Left renal pelvis (tissue), 4 donors: ENCODE data around the gene GYG2. TPM values are rescaled to one million over a fixed set of nuclear protein-coding genes. Genes with fewer than 3 reads are reported as not detected.
"Not testable (repeated sequence)": the region's sequence is repeated elsewhere in the genome, so short reads cannot be mapped to it uniquely, and the experiment has no call there.

Experiments used
- DNase-seq, 4 donors: peaks; one replicate each; pipeline ENCODE4 v3.0.0-alpha.2; 2013; ENCODE audit warnings: low read depth in 4 of 4, low spot score in 3 of 4
- polyA plus RNA-seq, 4 donors: library from polyadenylated mRNA; unstranded; fragments of 120-200 nt; gene quantifications; one replicate each; pipeline ENCODE4 v1.2.1, GENCODE V29; 2013; ENCODE audit not compliant: insufficient read length in 4 of 4

Gene GYG2
- polyA plus RNA-seq, 4 donors = 11.2 to 17.4 (median 14.5) TPM

DNA sequence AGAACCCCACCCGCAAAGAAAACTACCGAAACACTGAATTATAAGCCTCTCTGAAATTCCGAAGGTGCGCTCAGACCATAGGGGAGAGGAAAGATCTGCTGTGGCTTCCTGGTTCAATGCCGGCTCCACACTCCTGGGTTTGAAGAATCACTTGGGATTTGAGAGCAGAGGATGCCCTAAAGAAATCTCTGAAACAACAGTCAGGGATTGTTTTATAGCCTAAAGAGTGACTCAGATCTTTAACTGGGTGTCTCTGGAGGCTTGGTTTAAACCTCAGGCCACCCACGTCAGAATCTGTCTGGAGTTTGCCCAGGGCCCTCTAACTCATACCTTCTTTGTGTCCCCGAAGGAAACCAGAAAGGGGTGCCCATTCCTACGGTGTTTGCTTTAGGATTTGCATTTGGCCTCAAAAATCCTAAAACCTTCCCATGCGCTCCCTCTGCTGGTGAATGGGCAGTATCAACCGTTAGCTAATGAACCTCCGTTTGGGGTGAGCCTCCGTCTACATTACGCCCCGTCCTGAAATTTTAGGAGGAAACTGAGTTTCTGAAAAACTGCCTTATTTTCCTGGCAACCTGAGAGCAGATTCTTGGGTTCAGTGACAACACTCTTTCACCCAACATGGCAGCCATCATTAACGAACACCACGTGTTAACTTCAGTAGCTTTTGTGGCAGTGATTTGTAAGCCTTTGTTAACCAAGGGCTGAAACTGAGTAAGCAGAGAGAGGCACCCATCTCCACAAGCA is 16.4 kb upstream of the GYG2 start:
- not testable (repeated sequence) for DNase-seq

DNA sequence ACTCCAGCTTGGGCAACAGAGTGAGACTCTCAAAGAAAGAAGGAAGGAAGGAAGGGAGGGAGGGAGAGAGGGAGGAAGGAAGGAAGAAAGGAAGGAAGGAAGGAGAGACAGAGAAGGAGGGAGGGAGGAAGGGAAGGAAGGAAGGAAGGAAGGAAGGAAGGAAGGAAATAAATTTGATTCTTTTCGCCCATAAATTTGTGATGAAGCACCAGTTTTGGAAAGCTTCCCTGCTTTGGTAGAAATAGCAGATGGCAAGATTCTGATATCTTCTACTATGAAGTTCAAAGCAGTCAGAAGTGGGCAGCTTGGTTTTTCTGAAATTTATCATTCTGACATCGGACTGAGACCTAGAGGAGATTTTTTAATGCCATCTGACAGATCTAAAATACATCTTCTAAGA is 11.7 kb upstream of the GYG2 start:
- no peak for DNase-seq

DNA sequence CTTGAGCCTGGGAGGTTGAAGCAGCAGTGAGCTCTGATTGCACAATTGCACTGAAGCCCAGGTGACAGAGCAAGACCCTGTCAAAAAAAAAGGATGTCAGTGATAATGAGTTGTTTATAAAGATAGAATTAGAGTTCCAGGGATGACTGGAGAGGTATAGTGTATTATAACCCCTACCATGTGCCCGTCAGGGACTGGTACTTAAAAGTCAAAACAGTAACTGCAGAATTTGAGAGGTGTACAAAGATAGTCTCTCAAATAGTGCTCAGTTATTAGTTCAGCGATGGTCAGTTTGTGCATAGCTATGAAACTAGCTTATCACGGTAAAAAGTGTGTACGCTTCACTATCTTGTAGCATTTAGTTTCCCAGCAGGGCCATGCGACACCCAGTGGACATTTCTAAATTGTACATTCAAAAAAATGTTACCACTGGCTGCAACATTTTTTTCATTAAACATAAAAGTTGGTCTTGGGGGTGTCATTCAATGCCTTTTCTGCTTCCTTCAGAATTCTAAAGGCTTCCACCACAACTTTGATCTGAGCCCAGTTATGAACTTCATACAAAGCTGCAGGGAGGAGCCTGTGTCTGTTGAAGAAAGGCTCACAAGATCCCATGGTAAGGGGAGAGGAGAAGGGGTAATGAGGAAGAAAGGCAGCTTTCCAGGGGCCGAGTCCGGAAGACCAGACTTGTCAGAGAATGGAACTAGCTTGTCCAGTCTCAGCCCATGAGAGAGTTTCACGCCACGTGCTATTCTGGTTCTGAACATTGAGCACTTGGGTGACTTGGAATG is 9.2 kb upstream of the GYG2 start:
- DNase-seq = no peak

DNA sequence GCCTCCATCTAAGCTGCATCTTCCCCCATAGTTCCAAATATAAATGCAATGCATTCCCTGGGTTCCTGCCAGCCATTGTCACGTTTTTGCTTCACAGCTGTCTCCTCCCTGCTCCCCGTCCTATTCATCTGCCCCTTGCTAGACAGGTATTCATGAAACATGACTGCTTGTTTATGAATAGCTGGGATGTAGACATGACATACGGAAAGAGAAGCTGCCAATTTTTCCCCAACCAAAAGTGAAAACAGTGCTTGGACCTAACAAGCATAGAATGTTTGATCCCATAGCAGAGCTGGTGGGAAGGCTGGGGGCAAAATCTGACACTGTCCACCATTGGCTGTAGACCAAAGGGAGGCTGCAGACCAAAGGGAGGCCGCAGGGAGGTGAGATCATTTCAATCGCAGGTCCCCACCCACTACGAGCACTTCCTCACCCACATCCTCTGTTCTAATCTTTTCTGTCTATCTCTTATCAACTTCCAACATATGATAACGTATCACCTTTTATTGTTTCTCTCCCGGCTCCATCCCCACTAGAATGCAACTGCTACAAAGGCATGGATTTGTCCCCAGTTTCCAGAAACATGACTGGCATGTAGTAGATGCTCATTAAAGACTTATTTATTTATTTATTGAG is 8.5 kb upstream of the GYG2 start:
- no peak for DNase-seq

DNA sequence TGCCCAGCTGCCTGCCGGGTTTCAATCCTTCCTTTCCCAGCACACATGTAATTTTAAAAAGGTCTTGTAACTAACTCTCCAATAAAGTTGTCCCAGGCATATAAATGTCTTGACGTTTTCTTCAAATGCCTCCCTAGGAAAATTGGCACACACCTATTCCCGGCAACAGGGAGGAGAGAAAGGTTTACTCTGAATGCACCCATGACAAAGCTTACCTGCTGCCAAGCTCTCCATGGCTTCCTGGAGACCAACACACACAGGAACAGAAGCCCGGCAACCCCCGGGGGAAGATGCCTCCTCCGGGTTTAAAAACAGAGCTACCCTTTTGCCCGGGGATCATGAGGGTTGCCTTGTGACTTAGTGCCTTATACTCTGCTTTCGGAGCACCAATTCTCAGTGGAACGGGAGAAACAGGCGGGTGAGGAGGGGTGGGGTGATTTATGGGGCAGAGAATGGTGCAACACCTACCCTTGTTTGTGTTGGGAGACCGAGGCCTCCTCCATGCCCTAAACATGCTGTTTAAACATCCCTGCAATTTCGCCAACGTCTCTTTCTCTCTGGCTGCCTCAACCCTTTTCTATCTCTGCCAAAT is 4.8 kb upstream of the GYG2 start:
- no peak for DNase-seq

DNA sequence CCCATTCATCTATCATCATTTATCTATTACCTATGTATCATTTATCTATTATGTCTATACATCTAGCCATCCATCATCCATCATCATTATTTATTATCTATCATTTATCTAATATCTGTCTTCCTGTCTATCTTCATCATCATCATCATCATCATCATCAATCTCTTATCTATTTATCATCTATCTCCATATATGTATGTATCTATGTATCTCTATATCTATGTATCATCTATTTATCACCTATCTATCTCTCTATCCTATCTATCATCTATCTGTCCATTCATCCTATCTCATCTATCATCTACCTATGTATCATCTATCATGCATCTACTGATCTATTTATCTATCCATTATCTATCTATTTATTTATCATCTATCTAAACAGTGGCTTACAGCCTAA is 3.8 kb upstream of the GYG2 start:
- no peak for DNase-seq

DNA sequence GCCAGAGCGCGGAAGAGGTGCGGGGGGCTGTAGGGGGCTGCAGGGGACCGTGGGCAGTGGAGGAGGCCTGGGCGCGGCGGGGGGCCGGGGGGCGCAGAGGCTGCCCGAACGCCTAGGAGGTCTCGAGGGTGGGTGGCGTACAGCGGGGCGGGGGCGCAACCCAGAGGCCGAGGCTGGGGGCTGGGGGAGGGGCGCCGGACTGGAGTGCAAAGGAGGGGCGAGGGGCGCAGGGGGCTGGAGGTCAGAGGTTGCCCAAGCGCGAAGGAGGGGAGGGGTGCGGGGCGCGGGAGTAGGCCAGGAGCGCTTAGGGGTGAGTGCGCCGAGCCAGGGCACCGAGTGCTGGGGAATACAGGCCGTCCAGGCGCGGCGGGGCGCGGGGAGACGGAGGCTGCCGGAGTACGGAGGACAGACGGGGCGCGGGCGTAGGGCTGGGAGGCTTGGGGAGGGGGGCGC is 255 bp downstream of the GYG2 start:
- DNase-seq = no peak

DNA sequence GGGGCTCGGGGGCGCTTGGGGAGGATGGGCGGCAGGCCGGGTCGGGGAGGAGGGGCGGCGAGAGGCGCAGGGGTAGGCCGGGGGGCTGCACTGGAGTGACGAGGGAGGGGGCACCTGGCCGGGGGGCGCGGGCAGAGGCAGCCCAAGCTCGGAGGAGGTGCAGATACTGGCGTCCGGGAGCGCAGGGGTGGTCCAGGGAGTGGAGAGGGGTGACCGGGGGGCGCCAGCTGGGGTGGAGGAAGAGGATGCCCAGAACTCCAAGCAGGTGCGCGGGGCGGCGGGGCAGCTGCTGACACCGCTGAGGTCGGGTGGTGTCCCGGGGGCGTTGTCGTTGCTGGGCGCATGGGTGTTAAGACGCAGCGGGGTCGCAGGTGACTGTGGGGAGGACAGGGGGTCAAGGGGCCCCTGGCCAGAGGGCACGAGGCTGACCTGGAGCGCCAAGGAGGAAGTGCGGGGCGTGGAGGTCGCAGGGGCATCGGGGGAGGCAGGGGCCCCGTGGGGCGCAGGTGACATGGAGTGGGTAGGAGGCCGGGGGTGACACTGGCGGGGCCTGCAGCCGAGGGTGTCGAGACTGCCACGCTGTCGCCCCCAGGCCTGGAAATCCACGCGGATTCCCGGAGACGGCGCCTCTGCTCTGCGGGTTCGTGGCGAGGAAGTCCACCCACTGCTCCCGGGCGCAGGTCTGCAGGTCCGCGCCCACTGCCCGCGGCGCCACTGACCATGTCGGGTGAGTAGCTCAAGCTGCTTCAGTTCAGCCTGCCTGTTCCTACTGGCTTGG is 928 bp downstream of the GYG2 start:
- no peak for DNase-seq

DNA sequence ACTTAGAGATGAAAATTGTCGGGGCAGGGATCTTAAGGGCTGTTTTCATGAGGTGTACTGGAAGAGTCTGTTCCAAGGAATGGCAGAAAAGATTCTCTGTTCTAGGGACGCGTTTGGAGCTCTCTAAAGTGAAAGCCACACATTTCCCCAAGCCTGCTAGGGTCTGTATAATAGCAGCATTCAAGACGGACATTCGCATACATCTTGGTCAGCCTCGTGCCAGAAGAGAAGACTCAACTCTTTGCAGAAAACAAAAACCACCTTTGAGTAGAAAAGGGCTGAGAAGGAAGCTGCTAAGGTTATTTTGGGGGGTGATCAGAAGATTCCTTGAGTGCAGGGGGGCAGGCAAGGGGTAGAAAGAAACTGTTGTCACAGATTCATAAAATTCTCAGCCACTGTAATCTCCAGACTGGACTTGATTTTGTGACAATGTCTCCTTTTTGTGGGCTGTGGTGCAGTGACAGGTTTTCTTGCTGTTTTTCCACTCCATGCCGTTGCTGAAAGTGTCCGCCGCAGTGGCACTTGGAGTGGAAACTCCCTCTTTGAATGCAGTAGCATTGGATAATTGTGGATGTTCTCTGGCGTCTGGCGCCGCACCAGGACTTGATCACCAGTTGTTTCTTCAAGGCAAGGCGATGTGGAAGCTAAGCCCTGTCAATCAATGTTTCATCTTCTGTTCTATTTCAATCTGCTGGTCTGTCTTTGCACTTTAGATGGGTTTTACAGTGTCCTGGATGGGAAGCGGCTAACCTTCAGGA is 2.9 kb downstream of the GYG2 start:
- DNase-seq = no peak

DNA sequence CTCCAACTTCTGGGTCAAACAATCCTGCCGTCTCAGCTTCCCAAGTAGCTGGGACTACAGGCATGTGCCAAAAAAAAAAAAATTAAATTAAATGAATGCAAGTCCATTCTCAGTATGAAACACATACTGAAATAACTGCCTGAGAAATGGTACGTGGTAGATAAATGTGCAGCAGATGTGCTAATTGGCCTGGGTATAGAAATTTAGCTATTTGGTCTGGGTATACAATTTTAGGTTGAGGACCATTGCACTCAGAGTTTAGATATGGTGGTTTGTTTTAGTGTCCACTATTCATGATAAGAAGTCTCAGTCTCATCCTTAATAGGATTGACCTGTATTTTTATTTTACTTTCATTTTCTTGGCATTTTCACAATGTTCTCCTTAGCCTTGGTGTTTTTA is 9.2 kb downstream of the GYG2 start:
- no peak for DNase-seq

DNA sequence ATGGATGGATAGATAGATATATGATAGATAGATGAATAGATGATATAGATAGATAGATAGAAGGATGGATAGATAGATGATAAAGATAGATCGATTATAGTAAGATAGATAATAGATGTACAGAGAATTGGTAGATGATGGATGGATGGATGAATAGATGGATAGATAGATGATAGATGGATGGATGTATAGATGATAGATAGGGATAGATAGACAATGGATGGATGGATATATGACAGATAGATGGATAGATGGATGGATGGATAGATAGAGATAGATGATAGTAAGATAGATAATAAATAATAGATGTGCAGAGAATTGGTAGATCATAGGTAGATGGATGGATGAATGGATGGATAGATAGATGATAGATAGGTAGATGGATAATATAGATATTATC is 12.2 kb downstream of the GYG2 start:
- no peak for DNase-seq

DNA sequence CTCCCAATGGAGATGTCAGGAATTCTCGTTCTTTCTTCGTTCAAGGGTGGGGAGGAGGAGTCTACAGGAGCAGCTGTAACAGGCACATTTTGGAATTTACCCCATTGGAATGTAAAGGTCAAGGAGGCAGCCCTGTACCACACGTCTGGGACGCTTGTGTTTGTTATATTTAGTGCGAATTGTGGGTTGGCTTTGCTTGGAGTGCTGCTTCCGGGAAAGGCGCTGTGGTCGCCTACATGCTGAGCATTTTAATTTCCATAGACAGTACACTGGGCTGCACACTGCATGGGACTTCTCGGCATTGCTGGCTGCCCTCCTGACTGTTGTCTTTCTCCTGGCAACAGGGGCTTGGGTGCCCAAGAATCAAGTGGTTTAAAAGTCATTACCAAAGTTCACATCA is 12.8 kb downstream of the GYG2 start:
- DNase-seq = no peak

DNA sequence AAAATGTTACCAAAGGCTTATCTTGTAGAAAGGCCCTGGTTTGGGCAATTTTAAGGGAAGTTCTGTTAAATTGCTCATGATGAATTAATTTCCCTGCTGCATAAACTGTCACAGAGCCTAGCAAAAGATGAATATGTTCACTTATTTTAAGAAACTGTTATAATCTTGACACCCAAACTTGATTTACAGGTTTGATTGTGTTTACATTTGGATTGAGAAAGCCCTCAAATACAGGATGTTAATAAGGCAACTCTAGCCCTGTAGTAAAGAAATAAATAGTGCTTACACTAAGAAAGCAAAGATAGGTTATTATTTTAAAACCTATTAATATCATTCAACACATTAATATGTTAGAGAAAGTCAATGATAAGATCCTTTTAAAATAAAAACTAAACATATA is 18.3 kb downstream of the GYG2 start:
- no peak for DNase-seq

DNA sequence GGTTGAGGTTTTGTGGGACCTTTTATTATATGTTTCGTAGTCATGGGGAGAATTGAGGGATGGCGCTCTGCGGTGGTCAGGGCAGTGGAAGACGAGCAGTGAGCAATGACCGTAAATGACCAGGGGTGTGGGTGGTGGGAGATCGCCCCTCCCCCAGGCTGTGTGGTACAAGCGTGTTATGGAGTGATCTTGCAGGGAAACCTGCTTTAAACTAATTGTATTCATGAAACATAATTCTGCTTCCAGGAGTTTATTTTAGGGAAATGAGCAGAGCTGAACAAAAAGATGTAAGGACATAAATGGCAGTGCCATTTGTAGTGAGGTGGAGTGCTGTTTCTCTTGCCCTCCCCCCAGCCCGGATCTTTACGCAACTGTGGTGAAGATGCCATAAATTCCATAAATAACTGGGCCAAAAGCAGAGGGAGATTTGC is 20.2 kb downstream of the GYG2 start:
- no peak for DNase-seq

DNA sequence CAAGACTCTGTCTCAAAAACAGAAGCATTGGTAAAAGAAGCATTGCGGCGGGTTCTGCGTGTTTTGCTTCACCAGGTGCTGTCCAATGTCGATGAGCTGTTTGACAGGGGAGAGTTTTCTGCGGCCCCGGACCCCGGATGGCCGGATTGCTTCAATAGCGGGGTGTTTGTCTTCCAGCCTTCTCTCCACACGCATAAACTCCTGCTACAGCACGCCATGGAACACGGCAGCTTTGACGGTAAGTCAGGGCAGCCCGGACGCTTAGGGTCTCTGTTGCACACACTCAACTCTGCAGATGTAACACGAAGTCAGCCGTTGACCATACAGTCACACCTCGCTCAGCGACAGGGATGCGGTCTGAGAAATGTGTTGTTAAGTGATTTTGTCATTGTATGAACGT is 26.2 kb downstream of the GYG2 start:
- DNase-seq = no peak

DNA sequence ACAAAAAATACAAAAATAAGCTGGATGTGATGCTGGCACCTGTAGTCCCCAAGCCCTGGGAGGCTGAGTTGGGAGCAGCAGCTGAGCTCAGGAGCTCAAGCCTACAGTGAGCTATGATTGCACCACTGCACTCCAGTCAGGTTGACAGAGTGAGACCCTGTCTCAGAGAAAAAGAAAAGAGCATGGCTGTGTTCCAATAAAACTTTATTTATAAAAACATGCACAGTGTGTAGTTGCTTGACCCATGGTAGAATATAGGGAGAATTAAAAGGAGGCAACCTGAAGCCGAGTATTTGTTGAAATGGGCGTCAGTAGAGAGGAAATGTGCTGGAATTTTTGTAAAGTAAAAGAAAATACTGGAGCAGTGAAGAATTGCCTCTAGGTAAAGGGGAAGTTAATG is 27.0 kb downstream of the GYG2 start:
- no peak for DNase-seq

DNA sequence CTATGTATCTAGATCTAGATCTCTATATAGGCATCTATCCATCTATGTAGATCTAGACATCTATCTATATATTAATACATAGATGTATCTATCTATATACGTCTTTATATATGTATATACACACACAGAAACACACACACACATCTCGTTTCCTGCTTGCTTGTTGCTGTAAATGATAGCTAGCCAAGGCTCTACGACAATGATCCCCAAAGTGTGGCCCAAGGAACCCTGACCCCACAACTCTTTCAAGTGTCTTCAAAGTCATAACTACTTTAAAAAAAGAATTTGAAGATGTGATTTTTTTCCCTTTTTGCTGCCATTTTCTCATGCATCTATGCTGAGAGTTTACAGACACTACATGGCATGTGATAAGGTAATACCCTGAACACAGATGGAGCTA is 28.8 kb downstream of the GYG2 start:
- DNase-seq = no peak

DNA sequence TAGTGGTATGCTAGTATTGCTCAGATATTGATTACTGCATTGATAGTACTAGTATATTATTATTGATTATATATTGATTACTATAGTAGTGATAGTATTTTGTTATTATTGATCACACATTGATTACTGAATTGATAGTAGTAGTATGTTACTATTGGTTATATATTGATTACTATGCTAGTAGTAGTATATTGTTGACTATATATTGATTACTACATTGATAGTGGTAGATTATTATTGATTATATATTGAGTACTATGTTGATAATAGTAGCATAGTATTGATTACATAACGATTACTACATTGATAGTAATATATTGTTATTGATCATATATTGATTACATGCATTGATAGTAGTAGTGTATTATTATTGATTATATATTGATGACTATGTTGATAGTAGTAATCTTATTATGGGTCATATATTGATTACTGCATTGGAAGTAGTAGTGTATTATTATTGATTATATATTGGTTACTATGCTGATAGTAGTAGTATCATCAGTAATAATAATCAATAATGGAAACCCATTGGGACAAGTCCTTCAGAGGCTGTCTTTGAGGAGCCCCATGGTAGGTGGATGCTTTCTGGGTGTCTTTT is 30.6 kb downstream of the GYG2 start:
- no peak for DNase-seq

DNA sequence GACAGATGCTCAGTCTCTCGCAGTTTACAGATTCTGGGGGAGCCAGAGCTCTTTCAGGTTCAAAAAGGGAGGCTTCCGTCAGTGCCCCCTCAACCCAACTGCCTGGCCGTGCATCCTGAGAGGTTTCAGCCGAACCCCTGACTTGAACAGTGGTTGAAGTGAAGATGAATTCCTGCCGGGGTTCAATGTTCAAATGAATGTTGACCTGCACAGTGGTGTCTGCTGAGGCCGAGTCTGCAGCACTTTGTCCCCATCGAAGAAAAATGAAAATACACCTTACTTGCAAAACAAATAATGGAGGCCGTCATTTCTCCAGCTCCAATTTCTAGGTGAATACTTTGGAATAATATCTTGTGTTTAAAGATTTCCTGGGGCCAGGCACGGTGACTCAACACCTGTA is 33.7 kb downstream of the GYG2 start:
- no peak for DNase-seq
